Stimulated activated CD8-positive, alpha-beta memory T cell treated with anti-CD3 and anti-CD28 coated beads, Interleukin-4, amount 100 ng/mL, for 1 hour (primary cell): ENCODE results near the gene DAND5.

Experiments used
- DNase-seq, 2 donors: peaks; one replicate each; pipeline ENCODE4 v3.0.0-alpha.2; 2020; ENCODE audit warnings: low read depth in 2 of 2, low spot score in 1 of 2

The DAND5 gene

GRCh38 chr19:13008926-13009787 is 39.8 kb downstream of the DAND5 start:
- no peak for DNase-seq

- no peak for DNase-seq
These were observed 40.9 kb downstream of the DAND5 start for GRCh38 chr19:13010038-13010991.

- no peak for DNase-seq
These were observed 41.7 kb downstream of the DAND5 start for GRCh38 chr19:13010992-13011652.

- DNase-seq = no peak
These were observed 42.4 kb downstream of the DAND5 start for GRCh38 chr19:13011653-13012389.

GRCh38 chr19:13012390-13012689 is 43.0 kb downstream of the DAND5 start:
- DNase-seq = no peak

- no peak for DNase-seq
These were observed 43.6 kb downstream of the DAND5 start for GRCh38 chr19:13012690-13013608.

GRCh38 chr19:13013649-13014048 is 44.3 kb downstream of the DAND5 start:
- DNase-seq = no peak

- no peak for DNase-seq
These were observed 44.9 kb downstream of the DAND5 start for GRCh38 chr19:13014101-13014920.

GRCh38 chr19:13014921-13015280 is 45.5 kb downstream of the DAND5 start:
- no peak for DNase-seq

GRCh38 chr19:13015361-13016223 is 46.2 kb downstream of the DAND5 start:
- no peak for DNase-seq

GRCh38 chr19:13016245-13016627 is 46.9 kb downstream of the DAND5 start:
- no peak for DNase-seq

GRCh38 chr19:13016628-13017305 is 47.4 kb downstream of the DAND5 start:
- DNase-seq = no peak

GRCh38 chr19:13017306-13018034 is 48.1 kb downstream of the DAND5 start:
- DNase-seq = no peak

- DNase-seq = no peak
These were observed 48.9 kb downstream of the DAND5 start for GRCh38 chr19:13018035-13018914.

GRCh38 chr19:13019332-13019731 is 50.0 kb downstream of the DAND5 start:
- no peak for DNase-seq

GRCh38 chr19:13020002-13020414 is 50.6 kb downstream of the DAND5 start:
- no peak for DNase-seq
